ENCODE data around the gene PRPSAP1.
"Not testable (repeated sequence)": the region's sequence is repeated elsewhere in the genome, so short reads cannot be mapped to it uniquely, and the experiment has no call there.

The PRPSAP1 gene

GRCh38 chr17:76357597-76358158 lies 4.0 kb upstream of the PRPSAP1 start:
- DNase-seq = no peak

GRCh38 chr17:76356803-76357456 lies 3.2 kb upstream of the PRPSAP1 start:
- DNase-seq = peak; percentile 18 to 48

- DNase-seq = peak in 1 of 2 experiments; percentile 13
Observed at GRCh38 chr17:76354747-76355310, 1.1 kb upstream of the PRPSAP1 start.

GRCh38 chr17:76354317-76354729 lies 607 bp upstream of the PRPSAP1 start:
- DNase-seq = no peak

- peak in 1 of 2 experiments; percentile 66 for DNase-seq
Observed at GRCh38 chr17:76353004-76353598, 615 bp downstream of the PRPSAP1 start.

- no peak for DNase-seq
Observed at GRCh38 chr17:76351526-76352071, 2.1 kb downstream of the PRPSAP1 start.

GRCh38 chr17:76350463-76350862 lies 3.3 kb downstream of the PRPSAP1 start:
- no peak for DNase-seq

- DNase-seq = not testable (repeated sequence)
Observed at GRCh38 chr17:76346936-76347335, 6.8 kb downstream of the PRPSAP1 start.

- DNase-seq = no peak
Observed at GRCh38 chr17:76345377-76345974, 8.2 kb downstream of the PRPSAP1 start.

GRCh38 chr17:76343106-76343505 lies 10.6 kb downstream of the PRPSAP1 start:
- no peak for DNase-seq

GRCh38 chr17:76341301-76341700 lies 12.4 kb downstream of the PRPSAP1 start:
- DNase-seq = no peak

GRCh38 chr17:76337413-76337777 lies 16.3 kb downstream of the PRPSAP1 start:
- DNase-seq = no peak

- no peak for DNase-seq
Observed at GRCh38 chr17:76336756-76337412, 16.8 kb downstream of the PRPSAP1 start.

GRCh38 chr17:76335716-76336381 lies 17.9 kb downstream of the PRPSAP1 start:
- no peak for DNase-seq

GRCh38 chr17:76333673-76334505 lies 19.8 kb downstream of the PRPSAP1 start:
- DNase-seq = no peak

- DNase-seq = no peak
Observed at GRCh38 chr17:76331083-76331482, 22.6 kb downstream of the PRPSAP1 start.

GRCh38 chr17:76329664-76330063 lies 24.1 kb downstream of the PRPSAP1 start:
- DNase-seq = no peak

GRCh38 chr17:76327696-76328095 lies 26.0 kb downstream of the PRPSAP1 start:
- DNase-seq = no peak

- DNase-seq = no peak
Observed at GRCh38 chr17:76326306-76326705, 27.4 kb downstream of the PRPSAP1 start.

GRCh38 chr17:76318586-76318985 lies 35.1 kb downstream of the PRPSAP1 start:
- no peak for DNase-seq

- DNase-seq = no peak
Observed at GRCh38 chr17:76317535-76317934, 36.2 kb downstream of the PRPSAP1 start.

All from NCI-H526 (cell line).